ENCODE results near the gene HAL. TPM values are rescaled to one million over a fixed set of nuclear protein-coding genes. Genes with fewer than 3 reads are reported as not detected.

The HAL gene
- total and polyA plus RNA-seq, 4 donors: 62.4 to 174 (median 119) TPM

GRCh38 chr12:96028538-96028937 is 32.4 kb upstream of the HAL start:
- Histone ChIP-seq H3K27ac (ENCODE audit: low read depth in 1 of 2, low read length in 2 of 2) (no peak overlapping the region), H3K4me1 (ENCODE audit: control insufficient read depth in 4 of 4, insufficient read depth in 4 of 4, low read length in 3 of 4) (no peaks in the 10 kb centered on the region), H3K9ac (ENCODE audit: low read depth in 1 of 2, low read length in 2 of 2) (no peak overlapping the region), H3K4me3 (ENCODE audit: low read depth in 1 of 3, low read length in 3 of 3) (no peak overlapping the region), H3K27me3 (ENCODE audit: control insufficient read depth in 4 of 4, insufficient read depth in 4 of 4, low read length in 3 of 4) (no peaks in the 10 kb centered on the region), H3K36me3 (ENCODE audit: control insufficient read depth in 4 of 4, insufficient read depth in 3 of 4, low read depth in 1 of 4, low read length in 3 of 4) (peaks cover 0 to 21% (median 8%) of the 10 kb centered on the region in 4 donors), H3K9me3 (ENCODE audit: control insufficient read depth in 4 of 4, low read length in 3 of 4) (no peaks in the 10 kb centered on the region)
- DNase-seq (ENCODE audit: low spot score): no peak
- TF ChIP-seq YY1 (IDR thresholded peaks at IDR 0.05) (no peak), HNF4G (IDR thresholded peaks at IDR 0.05) (no peak), TAF1 (conservative IDR thresholded peaks at IDR 0.05) (no peak), FOXA1 (IDR thresholded peaks at IDR 0.05) (no peak), JUND (IDR thresholded peaks at IDR 0.05) (no peak), ATF3 (IDR thresholded peaks at IDR 0.05) (no peak), RAD21 (IDR thresholded peaks at IDR 0.05) (no peak)
- 80% methylated on average over 1 of the region's 1 CpG for WGBS

- no peak for TF ChIP-seq ZBTB33 (IDR thresholded peaks at IDR 0.05)
- TF ChIP-seq MAX (IDR thresholded peaks at IDR 0.05): no peak
- no peak for TF ChIP-seq HNF4A (conservative IDR thresholded peaks at IDR 0.05)
- TF ChIP-seq RXRA (IDR thresholded peaks at IDR 0.05): no peak
- no peak for TF ChIP-seq REST (IDR thresholded peaks at IDR 0.05)
- no peak for TF ChIP-seq HNF4G (IDR thresholded peaks at IDR 0.05)
- TF ChIP-seq GABPA (IDR thresholded peaks at IDR 0.05 in 1 of 2, conservative IDR thresholded peaks at IDR 0.05 in 1 of 2): no peak
- no peak for TF ChIP-seq RAD21 (IDR thresholded peaks at IDR 0.05)
- no peak for TF ChIP-seq YY1 (IDR thresholded peaks at IDR 0.05)
- no peak for TF ChIP-seq CTCF (IDR thresholded peaks at IDR 0.05; ENCODE audit: low read depth, low read length, missing input control)
- no peak for TF ChIP-seq SP1 (IDR thresholded peaks at IDR 0.05)
- TF ChIP-seq ATF3 (IDR thresholded peaks at IDR 0.05): no peak
- no peak for TF ChIP-seq NR2F2 (IDR thresholded peaks at IDR 0.05)
- TF ChIP-seq FOXA1 (IDR thresholded peaks at IDR 0.05): no peak
- DNase-seq (ENCODE audit: low spot score): no peak
- Histone ChIP-seq H3K4me1 (ENCODE audit: control insufficient read depth in 4 of 4, insufficient read depth in 4 of 4, low read length in 3 of 4) (no peaks in the 10 kb centered on the region), H3K9me3 (ENCODE audit: control insufficient read depth in 4 of 4, low read length in 3 of 4) (no peaks in the 10 kb centered on the region), H3K4me3 (ENCODE audit: low read depth in 1 of 3, low read length in 3 of 3) (no peak overlapping the region), H3K27ac (ENCODE audit: low read depth in 1 of 2, low read length in 2 of 2) (no peak overlapping the region), H3K9ac (ENCODE audit: low read depth in 1 of 2, low read length in 2 of 2) (no peak overlapping the region), H3K27me3 (ENCODE audit: control insufficient read depth in 4 of 4, insufficient read depth in 4 of 4, low read length in 3 of 4) (no peaks in the 10 kb centered on the region), H3K36me3 (ENCODE audit: control insufficient read depth in 4 of 4, insufficient read depth in 3 of 4, low read depth in 1 of 4, low read length in 3 of 4) (peaks cover 4 to 38% (median 18%) of the 10 kb centered on the region in 4 donors)
- WGBS: 98% methylated on average over 1 of the region's 1 CpG
Observed at GRCh38 chr12:96026331-96026730, 30.2 kb upstream of the HAL start.
